Endothelial cell of umbilical vein (primary cell): ENCODE data around the gene PDE10A. TPM values are rescaled to one million over a fixed set of nuclear protein-coding genes. Genes with fewer than 3 reads are reported as not detected.

Experiments used
- BruUV-seq: library from RNA; stranded (reverse); fragments of 400-500 nt; replicated peaks from 2 replicates; lab custom pipeline; 2021; lab: Mats Ljungman, UMichigan
- CTCF ChIA-PET: fragments of 300-600, 350-600 bp; sonication (Branson Sonifier 250); formaldehyde crosslinking; loops from one replicate; lab custom pipeline; 2021; ENCODE audit warnings: antibody characterized with exemption, inconsistent platforms; lab: Charles Lee
- POLR2A ChIA-PET: fragments of 300-600, 350-600 bp; sonication (Branson Sonifier 250); formaldehyde crosslinking; loops from one replicate; lab custom pipeline; 2021; ENCODE audit warnings: antibody characterized with exemption, inconsistent platforms; lab: Charles Lee
- DNase-seq: peaks from one replicate; pipeline ENCODE4 v3.0.0-alpha.2; 2011; ENCODE audit warnings: low read depth, low spot score
- FAIRE-seq: peaks from 2 replicates; lab custom pipeline; 2011; peaks lifted over from hg19 to GRCh38; lab: Jason Lieb, UNC
- H2AFZ ChIP-seq: 2 replicates; pipeline ENCODE4 v1.6.0; 2012; ENCODE audit warnings: low read depth, low read length, control low read depth, inconsistent platforms
- H3K27ac ChIP-seq: 2 replicates; pipeline ENCODE4 v1.5.1; 2011; ENCODE audit warnings: low read depth, mild to moderate bottlenecking, control low read depth, low read length, moderate library complexity; ENCODE audit not compliant: insufficient read depth
- H3K27me3 ChIP-seq, 2 experiments: 2 replicates each; pipeline versions ENCODE4 v1.6.0 to v1.6.1; 2011; ENCODE audit warnings: low read length in 2 of 2, mixed read lengths in 1 of 2; ENCODE audit not compliant: control insufficient read depth in 2 of 2, insufficient read depth in 2 of 2
- H3K36me3 ChIP-seq, 2 experiments: 2 replicates in 1 of 2; 3 replicates in 1 of 2; pipeline ENCODE4 v1.5.1; 2011; ENCODE audit warnings: low read length in 2 of 2, mild to moderate bottlenecking in 1 of 2, moderate library complexity in 1 of 2; ENCODE audit not compliant: control insufficient read depth in 2 of 2, insufficient read depth in 2 of 2; ENCODE audit errors: extremely low read depth in 1 of 2
- H3K4me1 ChIP-seq: 3 replicates; pipeline ENCODE4 v1.5.1; 2011; ENCODE audit warnings: mild to moderate bottlenecking, low read length; ENCODE audit not compliant: control insufficient read depth, insufficient read depth; ENCODE audit errors: extremely low read depth
- H3K4me2 ChIP-seq: 2 replicates; pipeline ENCODE4 v1.6.1; 2011; ENCODE audit warnings: low read length, control low read depth, mixed read lengths; ENCODE audit not compliant: insufficient read depth
- H3K4me3 ChIP-seq, 3 experiments: fragments of 200-600 bp in 1 of 3; sonication (generic), shearing (Covaris generic) in 1 of 3; replicated peaks in 1 of 3; 2 replicates each; pipeline ENCODE4 v1.5.1; 2011 to 2016; ENCODE audit warnings: control low read depth in 3 of 3, low read length in 3 of 3, mild to moderate bottlenecking in 2 of 3, inconsistent platforms in 1 of 3, low read depth in 1 of 3, moderate library complexity in 1 of 3; ENCODE audit not compliant: insufficient read depth in 1 of 3
- H3K79me2 ChIP-seq: 2 replicates; pipeline ENCODE4 v1.6.0; 2012; ENCODE audit warnings: low read length, inconsistent platforms; ENCODE audit not compliant: control insufficient read depth, insufficient read depth
- H3K9ac ChIP-seq: replicated peaks from 2 replicates; pipeline ENCODE3; 2011; ENCODE audit warnings: low read length, control low read depth; ENCODE audit not compliant: insufficient read depth; ENCODE audit errors: extremely low read depth
- H3K9me1 ChIP-seq: replicated peaks from 3 replicates; pipeline ENCODE4 v1.6.0; 2011; ENCODE audit warnings: mild to moderate bottlenecking, low read length; ENCODE audit not compliant: control insufficient read depth, insufficient read depth; ENCODE audit errors: extremely low read depth
- H3K9me3 ChIP-seq: replicated peaks from 2 replicates; pipeline ENCODE4 v1.5.1; 2012; ENCODE audit warnings: low read length, inconsistent platforms; ENCODE audit not compliant: control insufficient read depth, insufficient read depth
- H4K20me1 ChIP-seq: replicated peaks from 2 replicates; pipeline ENCODE3; 2011; ENCODE audit warnings: mild to moderate bottlenecking, low read length; ENCODE audit not compliant: control insufficient read depth, insufficient read depth; ENCODE audit errors: extremely low read depth
- CTCF ChIP-seq, 2 donors: IDR thresholded peaks; 1 replicate in 1 of 2; 2 replicates in 1 of 2; pipeline ENCODE4 v1.5.1; 2011; ENCODE audit warnings: low read length in 2 of 2, mild to moderate bottlenecking in 2 of 2, moderate library complexity in 2 of 2, control low read depth in 1 of 2, inconsistent platforms in 1 of 2, low read depth in 1 of 2; ENCODE audit not compliant: insufficient read depth in 1 of 2; ENCODE audit errors: extremely low read depth in 1 of 2
- EZH2 ChIP-seq: IDR thresholded peaks from 2 replicates; pipeline ENCODE4 v1.6.1; 2012; ENCODE audit warnings: borderline replicate concordance, low read depth, mild to moderate bottlenecking, moderate library complexity, low read length, inconsistent platforms; ENCODE audit not compliant: severe bottlenecking
- FOS ChIP-seq: IDR thresholded peaks from 2 replicates; pipeline ENCODE4 v1.6.1; 2011; ENCODE audit warnings: mild to moderate bottlenecking, low read length, moderate library complexity, borderline replicate concordance; ENCODE audit not compliant: insufficient read depth
- GATA2 ChIP-seq: IDR thresholded peaks from 2 replicates; pipeline ENCODE4 v1.7.0; 2011; ENCODE audit warnings: low read depth, mild to moderate bottlenecking, moderate library complexity, mixed read lengths, low read length; ENCODE audit not compliant: insufficient read length, insufficient read depth
- JUN ChIP-seq: IDR thresholded peaks from 2 replicates; pipeline ENCODE4 v1.6.1; 2011; ENCODE audit warnings: borderline replicate concordance, low read depth; ENCODE audit not compliant: insufficient read length, insufficient read depth
- MAX ChIP-seq: IDR thresholded peaks from 2 replicates; pipeline ENCODE4 v1.6.1; 2011; ENCODE audit not compliant: insufficient read depth, insufficient read length
- MYC ChIP-seq: IDR thresholded peaks from one replicate; pipeline ENCODE4 v1.6.1; 2011; ENCODE audit warnings: mild to moderate bottlenecking, low read depth, low read length
- POLR2A ChIP-seq: IDR thresholded peaks from 2 replicates; pipeline ENCODE4 v1.6.1; 2012; ENCODE audit warnings: low read depth, mild to moderate bottlenecking, control low read depth, low read length
- POLR2AphosphoS5 ChIP-seq: IDR thresholded peaks from 2 replicates; pipeline ENCODE4 v1.6.1; 2012; ENCODE audit warnings: low read depth, mild to moderate bottlenecking, control low read depth, low read length, moderate library complexity; ENCODE audit not compliant: insufficient read depth
- dilution Hi-C: fragments of 300-500 bp; cut with MboI; formaldehyde crosslinking; loops from one replicate; pipeline ENCODE4 v1.15.0; 2019; ENCODE audit warnings: low sequenced_read_pairs; ENCODE audit not compliant: extremely low pct_ligation_motif_present
- intact Hi-C: fragments of 100-400 bp; cut with micrococcal nuclease; formaldehyde crosslinking; loops from one replicate; pipeline ENCODE4 v1.10.0; 2022
- polyA plus RNA-seq, 4 experiments: library from polyadenylated mRNA; depleted of rRNA in 3 of 4; stranded (reverse) in 3 of 4; unstranded in 1 of 4; fragments of >200 nt; gene quantifications; 2 replicates each; pipeline versions ENCODE4 v1.2.1 to v1.2.3, GENCODE V29; 2011 to 2012; ENCODE audit warnings: missing spikeins in 1 of 4
- total RNA-seq: library from RNA; stranded (reverse); gene quantifications from 2 replicates; pipeline ENCODE4 v1.2.3, GENCODE V29; 2021

PDE10A gene
- total and polyA plus RNA-seq, 2 donors (not counting 3 experiments of a cell fraction or from before 2014, with no cell fraction given), result 0.86 to 2.9 TPM

- no peaks in the 10 kb centered on the region for H4K20me1 ChIP-seq
- no TSS peak for BruUV-seq
- no peaks in the 10 kb centered on the region for H3K4me1 ChIP-seq
- H3K27me3 ChIP-seq, result no peaks in the 10 kb centered on the region
- intact Hi-C loops, result no loop called here
- H3K4me2 ChIP-seq, result no peak overlapping the region
- H3K9ac ChIP-seq, result no peak overlapping the region
- no peak for TF ChIP-seq MYC
- TF ChIP-seq POLR2AphosphoS5, result no peak
- TF ChIP-seq MAX, result no peak
- no peak for TF ChIP-seq JUN
- no peak for TF ChIP-seq FOS
- TF ChIP-seq EZH2, result no peak
- no peak for TF ChIP-seq GATA2
- no peak for TF ChIP-seq POLR2A
- no peak for TF ChIP-seq CTCF (IDR thresholded peaks at IDR 0.05; ENCODE audit: extremely low read depth in 1 of 2, insufficient read depth in 1 of 2, low read depth in 1 of 2, low read length in 2 of 2)
- no peaks in the 10 kb centered on the region for H3K9me3 ChIP-seq
- no peaks in the 10 kb centered on the region for H3K36me3 ChIP-seq
- FAIRE-seq (no peak), DNase-seq (no peak)
- POLR2A ChIA-PET, result no interaction called here
- H2AFZ ChIP-seq, result no peak overlapping the region
- CTCF ChIA-PET, result no interaction called here
- H3K27ac ChIP-seq, result no peak overlapping the region
- dilution Hi-C loops, result no loop called here
- H3K4me3 ChIP-seq, result no peak overlapping the region
- H3K9me1 ChIP-seq, result no peaks in the 10 kb centered on the region
- peaks cover 2% of the 10 kb centered on the region for H3K79me2 ChIP-seq
Observed at GRCh38 chr6:165645919-165646318, 17.1 kb downstream of the PDE10A start.
